ENCODE data around the gene FBXO44.

FBXO44 gene

DNA sequence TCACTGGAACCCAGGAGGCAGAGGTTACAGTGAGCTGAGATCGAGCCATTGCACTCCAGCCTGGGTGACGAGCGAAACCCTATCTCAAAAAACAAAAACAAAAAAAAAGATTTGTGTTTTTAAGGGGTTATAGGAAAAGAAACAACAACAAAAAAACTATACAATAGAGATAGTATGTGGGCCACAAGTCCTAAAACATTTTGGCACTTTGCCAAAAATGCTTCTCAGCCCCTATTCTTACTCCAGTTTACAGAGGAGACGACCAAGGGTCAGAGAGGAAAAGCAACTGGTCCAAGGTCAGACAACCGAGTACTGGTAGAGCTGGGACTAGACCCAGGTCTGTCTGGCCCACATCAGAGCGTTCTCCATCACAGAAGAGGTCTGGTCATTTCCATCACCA, 3.0 kb downstream of the FBXO44 start:
- intact Hi-C loops (cut with micrococcal nuclease) = no loop called here
- peaks cover 10% of the 10 kb centered on the region for H3K4me1 Mint-ChIP-seq (ENCODE audit: low read depth)
- peaks cover 27% of the 10 kb centered on the region for H3K27me3 Mint-ChIP-seq
- H3K9me3 Mint-ChIP-seq = no peaks in the 10 kb centered on the region
- peaks cover 33% of the 10 kb centered on the region for H3K36me3 Mint-ChIP-seq (ENCODE audit: low read depth)
- H3K27ac Mint-ChIP-seq = no peak overlapping the region
- H3K4me3 Mint-ChIP-seq = no peak overlapping the region

DNA sequence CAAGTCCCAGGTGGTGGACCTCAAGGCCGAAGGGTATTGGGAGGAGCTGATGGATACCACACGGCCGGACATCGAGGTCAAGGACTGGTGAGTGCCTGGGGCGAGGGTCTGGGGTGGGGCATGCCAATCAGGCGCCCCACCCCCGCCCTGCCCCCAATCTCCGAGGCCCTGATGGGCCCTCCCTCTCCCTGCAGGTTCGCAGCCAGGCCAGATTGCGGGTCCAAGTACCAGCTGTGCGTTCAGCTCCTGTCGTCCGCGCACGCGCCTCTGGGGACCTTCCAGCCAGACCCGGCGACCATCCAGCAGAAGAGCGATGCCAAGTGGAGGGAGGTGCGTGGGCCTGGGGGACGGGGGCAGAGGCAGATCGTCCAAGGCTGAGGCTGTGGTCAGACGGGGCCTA, 3.9 kb downstream of the FBXO44 start:
- Mint-ChIP-seq H3K4me3 (no peak overlapping the region), H3K9me3 (no peaks in the 10 kb centered on the region), H3K27ac (no peak overlapping the region), H3K36me3 (ENCODE audit: low read depth) (peaks cover 33% of the 10 kb centered on the region), H3K4me1 (ENCODE audit: low read depth) (peaks cover 19% of the 10 kb centered on the region), H3K27me3 (peaks cover 19% of the 10 kb centered on the region)
- intact Hi-C loops (cut with micrococcal nuclease) = no loop called here

DNA sequence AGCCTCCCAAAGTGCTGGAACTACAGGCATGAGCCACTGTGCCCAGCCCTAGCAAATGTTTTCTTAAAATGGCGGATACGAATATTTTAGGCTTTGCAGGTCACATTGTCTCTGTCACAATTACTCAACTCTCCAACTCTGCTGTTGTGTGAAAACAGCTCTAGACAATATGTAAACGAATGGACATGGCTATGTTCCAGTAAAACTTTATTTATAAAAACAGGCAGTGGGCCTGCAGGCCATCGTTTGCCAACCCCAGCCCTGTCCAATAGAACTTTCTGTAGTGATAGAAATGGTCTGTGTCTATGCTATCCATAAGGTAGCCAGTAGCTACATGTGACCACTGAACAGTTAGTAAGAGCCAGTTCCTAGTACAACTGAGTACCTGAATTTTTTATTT, 5.1 kb downstream of the FBXO44 start:
- no peak overlapping the region for H3K27ac Mint-ChIP-seq
- H3K4me3 Mint-ChIP-seq = no peak overlapping the region
- H3K36me3 Mint-ChIP-seq (ENCODE audit: low read depth) = peaks cover 33% of the 10 kb centered on the region

DNA sequence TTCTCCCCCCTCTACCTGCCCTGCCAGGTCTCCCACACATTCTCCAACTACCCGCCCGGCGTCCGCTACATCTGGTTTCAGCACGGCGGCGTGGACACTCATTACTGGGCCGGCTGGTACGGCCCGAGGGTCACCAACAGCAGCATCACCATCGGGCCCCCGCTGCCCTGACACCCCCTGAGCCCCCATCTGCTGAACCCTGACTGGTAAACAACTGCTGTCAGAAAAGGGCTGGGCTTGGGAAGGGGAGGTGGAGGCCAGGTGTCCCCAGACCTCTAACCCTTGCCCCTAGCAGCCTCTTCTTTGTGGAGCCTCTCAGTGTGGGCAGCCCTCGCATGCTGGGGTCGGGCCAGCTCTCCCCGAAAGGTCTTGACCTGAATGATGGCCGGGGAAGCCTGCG, 6.4 kb downstream of the FBXO44 start:
- H3K9me3 Mint-ChIP-seq = no peaks in the 10 kb centered on the region
- H3K4me1 Mint-ChIP-seq (ENCODE audit: low read depth) = peaks cover 10% of the 10 kb centered on the region
- peaks cover under 1% of the 10 kb centered on the region for H3K27me3 Mint-ChIP-seq
- H3K27ac Mint-ChIP-seq = no peak overlapping the region
- intact Hi-C loops (cut with micrococcal nuclease) = no loop called here
- H3K36me3 Mint-ChIP-seq (ENCODE audit: low read depth) = peaks cover 33% of the 10 kb centered on the region
- no peak overlapping the region for H3K4me3 Mint-ChIP-seq

More for the DNA sequence above, 5.1 kb downstream of the FBXO44 start:
- Mint-ChIP-seq H3K27me3 (peaks cover 10% of the 10 kb centered on the region), H3K4me1 (ENCODE audit: low read depth) (peaks cover 20% of the 10 kb centered on the region), H3K9me3 (no peaks in the 10 kb centered on the region)
- intact Hi-C loops (cut with micrococcal nuclease) = no loop called here

DNA sequence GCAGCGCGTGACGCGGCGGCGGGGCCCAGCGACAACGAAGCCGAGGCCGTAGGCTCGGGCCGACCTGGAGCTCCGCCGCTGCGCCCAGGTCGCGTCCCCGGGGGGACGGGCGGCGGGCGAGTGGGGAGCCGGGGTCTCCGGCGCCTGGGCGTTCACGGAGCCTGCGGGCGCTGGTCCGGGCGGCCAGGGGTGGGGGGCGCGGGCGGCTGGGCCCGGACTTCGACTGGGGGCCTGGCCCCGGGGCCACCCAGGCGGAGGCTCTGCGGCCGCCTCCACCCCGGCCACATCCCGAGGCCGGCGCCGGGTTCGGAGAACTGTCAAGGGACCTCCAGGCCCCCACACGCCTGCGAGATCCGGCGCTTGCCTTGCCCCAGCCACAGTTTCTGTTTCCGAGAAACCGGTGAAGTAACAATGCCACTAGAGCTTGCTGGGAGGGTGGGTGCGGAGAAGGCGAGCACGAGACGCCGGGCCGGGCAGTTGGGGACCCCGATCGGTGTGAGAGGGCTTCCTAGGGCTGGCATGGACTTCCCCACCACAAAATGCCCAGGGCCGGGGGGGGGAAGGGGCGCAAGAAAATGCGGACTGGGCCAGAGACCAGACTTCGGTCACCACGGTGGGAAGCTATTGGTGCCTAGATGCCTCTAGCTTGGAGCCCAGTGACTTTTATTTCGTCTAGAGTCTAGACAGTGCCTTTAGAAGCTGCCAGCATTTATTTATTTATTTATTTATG, 9.8 kb downstream of the FBXO44 start:
- Mint-ChIP-seq H3K4me3 (peak overlapping the region; percentile 84), H3K27me3 (no peaks in the 10 kb centered on the region), H3K9me3 (no peaks in the 10 kb centered on the region), H3K36me3 (ENCODE audit: low read depth) (peaks cover 39% of the 10 kb centered on the region), H3K4me1 (ENCODE audit: low read depth) (peaks cover 28% of the 10 kb centered on the region), H3K27ac (peak overlapping the region; percentile 85)
- intact Hi-C loops (cut with micrococcal nuclease) = no loop called here

DNA sequence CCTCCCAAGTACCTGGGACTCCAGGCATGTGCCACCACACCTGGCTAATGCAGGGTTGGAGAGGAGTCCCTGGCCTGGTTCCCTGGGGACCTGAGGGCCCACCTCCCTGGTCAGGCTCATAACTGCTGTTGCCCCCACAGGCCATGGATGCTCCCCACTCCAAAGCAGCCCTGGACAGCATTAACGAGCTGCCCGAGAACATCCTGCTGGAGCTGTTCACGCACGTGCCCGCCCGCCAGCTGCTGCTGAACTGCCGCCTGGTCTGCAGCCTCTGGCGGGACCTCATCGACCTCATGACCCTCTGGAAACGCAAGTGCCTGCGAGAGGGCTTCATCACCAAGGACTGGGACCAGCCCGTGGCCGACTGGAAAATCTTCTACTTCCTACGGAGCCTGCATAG, 13.8 kb downstream of the FBXO44 start:
- Mint-ChIP-seq H3K4me1 (ENCODE audit: low read depth) (peaks cover 43% of the 10 kb centered on the region), H3K9me3 (no peaks in the 10 kb centered on the region), H3K36me3 (ENCODE audit: low read depth) (peaks cover 61% of the 10 kb centered on the region), H3K4me3 (no peak overlapping the region), H3K27ac (peak overlapping the region; percentile 75), H3K27me3 (no peaks in the 10 kb centered on the region)
- intact Hi-C loops (cut with micrococcal nuclease) = no loop called here

DNA sequence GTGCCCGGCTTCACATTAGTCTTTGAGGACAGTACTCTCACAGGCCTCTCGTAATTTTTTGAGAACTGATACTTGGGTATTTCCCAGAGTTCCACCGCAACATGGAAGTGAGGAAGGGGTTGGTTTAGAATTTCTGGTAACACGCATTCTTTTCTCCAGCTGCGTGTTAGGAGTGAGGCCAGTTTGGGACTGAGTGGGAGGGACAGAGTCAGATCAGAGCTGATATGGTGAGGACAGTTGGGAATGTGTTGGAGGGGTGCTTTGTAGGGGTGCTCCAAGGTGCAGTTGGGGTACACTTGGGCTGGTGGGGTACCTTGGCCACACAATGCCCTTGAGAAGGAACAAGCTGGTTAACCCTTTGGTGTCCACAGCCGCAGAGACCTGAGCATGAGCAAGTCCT, 16.1 kb downstream of the FBXO44 start:
- Mint-ChIP-seq H3K9me3 (no peaks in the 10 kb centered on the region), H3K4me1 (ENCODE audit: low read depth) (peaks cover 52% of the 10 kb centered on the region), H3K36me3 (ENCODE audit: low read depth) (peaks cover 83% of the 10 kb centered on the region), H3K27me3 (no peaks in the 10 kb centered on the region), H3K27ac (peak overlapping the region; percentile 93), H3K4me3 (peak overlapping the region; percentile 39)
- intact Hi-C loops (cut with micrococcal nuclease) = no loop called here

DNA sequence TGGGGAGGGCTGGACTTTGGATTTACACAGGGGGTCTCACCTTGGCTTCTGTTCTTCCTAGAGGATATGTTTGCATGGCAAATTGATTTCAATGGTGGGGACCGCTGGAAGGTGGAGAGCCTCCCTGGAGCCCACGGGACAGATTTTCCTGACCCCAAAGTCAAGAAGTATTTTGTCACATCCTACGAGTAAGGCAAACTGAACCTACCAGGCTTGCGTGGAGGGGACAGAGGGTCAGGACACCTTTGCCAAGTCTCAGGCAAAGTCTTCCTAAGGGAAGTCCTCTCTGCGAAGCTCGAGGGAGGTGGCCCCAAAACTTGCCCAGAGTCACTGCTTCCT, 16.5 kb downstream of the FBXO44 start:
- Mint-ChIP-seq H3K27me3 (no peaks in the 10 kb centered on the region), H3K9me3 (no peaks in the 10 kb centered on the region), H3K27ac (peak overlapping the region; percentile 93), H3K36me3 (ENCODE audit: low read depth) (peaks cover 88% of the 10 kb centered on the region), H3K4me1 (ENCODE audit: low read depth) (peaks cover 55% of the 10 kb centered on the region), H3K4me3 (no peak overlapping the region)
- intact Hi-C loops (cut with micrococcal nuclease) = no loop called here

DNA sequence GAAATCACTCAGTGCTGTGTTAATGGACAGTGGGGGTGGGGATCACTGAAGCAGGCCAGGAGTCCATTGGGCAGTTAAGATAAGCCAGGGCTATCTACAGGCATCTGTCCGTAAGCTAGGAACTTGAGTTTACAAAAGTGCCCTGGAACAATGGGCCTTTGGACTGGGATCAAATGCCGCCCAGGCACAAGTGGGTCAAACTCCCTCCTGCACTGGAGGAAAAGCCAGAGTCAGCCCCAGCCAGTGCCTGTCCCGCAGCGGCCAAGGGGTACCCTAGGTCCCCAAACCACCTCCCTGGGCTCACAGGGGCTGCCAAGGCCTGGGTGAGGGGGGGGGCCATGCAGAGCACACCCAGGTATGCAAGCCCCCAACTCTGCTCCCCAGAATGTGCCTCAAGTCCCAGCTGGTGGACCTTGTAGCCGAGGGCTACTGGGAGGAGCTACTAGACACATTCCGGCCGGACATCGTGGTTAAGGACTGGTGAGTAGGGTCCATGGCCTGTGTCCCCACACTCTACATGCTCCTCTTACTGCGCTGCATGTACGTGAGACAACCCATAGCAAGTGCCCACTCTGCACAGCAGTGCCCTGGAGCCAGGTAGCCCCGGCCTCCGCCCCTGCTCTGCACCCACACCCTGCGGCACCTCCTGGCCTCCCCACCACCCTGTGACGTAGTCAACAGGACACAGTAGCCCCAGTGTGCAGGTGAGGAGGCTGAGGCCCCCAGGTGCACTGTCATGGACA, 17.0 kb downstream of the FBXO44 start:
- Mint-ChIP-seq H3K9me3 (no peaks in the 10 kb centered on the region), H3K27me3 (no peaks in the 10 kb centered on the region), H3K4me3 (no peak overlapping the region), H3K4me1 (ENCODE audit: low read depth) (peaks cover 55% of the 10 kb centered on the region), H3K27ac (peak overlapping the region; percentile 93), H3K36me3 (ENCODE audit: low read depth) (peaks cover 90% of the 10 kb centered on the region)
- intact Hi-C loops (cut with micrococcal nuclease) = no loop called here

DNA sequence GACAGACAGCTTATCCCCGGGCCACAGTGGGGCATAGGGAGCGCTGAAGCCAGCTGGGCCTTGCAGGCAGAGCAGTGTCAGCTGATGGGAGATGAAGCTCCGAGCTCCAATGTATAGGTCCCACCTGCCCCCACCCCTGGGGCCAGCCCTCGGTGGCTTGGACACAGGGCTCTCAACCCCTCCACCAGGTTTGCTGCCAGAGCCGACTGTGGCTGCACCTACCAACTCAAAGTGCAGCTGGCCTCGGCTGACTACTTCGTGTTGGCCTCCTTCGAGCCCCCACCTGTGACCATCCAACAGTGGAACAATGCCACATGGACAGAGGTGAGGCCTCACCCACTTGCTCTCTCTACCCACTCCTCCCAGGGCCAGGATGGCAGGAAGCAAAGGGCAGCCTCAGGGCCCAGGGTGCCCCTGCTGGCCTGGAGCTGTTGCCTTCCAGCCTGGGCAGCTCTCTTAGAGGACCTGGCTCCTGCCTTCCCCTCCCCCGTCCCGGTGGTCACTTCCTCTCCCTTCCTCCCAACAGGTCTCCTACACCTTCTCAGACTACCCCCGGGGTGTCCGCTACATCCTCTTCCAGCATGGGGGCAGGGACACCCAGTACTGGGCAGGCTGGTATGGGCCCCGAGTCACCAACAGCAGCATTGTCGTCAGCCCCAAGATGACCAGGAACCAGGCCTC, 18.6 kb downstream of the FBXO44 start:
- H3K4me3 Mint-ChIP-seq = no peak overlapping the region
- peak overlapping the region; percentile 17 for H3K27ac Mint-ChIP-seq
- intact Hi-C loops (cut with micrococcal nuclease) = no loop called here
- no peaks in the 10 kb centered on the region for H3K9me3 Mint-ChIP-seq
- H3K36me3 Mint-ChIP-seq (ENCODE audit: low read depth) = peaks cover 93% of the 10 kb centered on the region
- no peaks in the 10 kb centered on the region for H3K27me3 Mint-ChIP-seq
- H3K4me1 Mint-ChIP-seq (ENCODE audit: low read depth) = peaks cover 54% of the 10 kb centered on the region

DNA sequence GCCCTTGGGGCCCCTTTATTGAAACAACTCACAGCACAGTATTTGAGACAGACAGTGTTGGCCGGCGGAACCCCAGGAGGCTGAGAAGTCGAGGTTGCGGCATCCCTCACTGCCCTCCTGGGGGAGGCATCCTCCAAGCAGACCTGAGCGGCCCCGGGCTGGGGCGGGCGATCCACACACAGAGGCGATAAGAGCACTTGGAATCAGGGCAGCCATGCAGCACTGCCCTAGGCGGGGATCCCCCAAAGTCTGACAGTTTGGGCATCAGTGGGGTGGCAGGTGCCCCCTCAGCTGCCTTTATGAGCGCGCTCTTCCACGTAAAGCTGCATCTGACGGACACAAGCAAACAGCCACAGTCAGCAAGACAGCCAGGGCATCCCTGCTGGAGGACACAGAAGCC, 19.8 kb downstream of the FBXO44 start:
- H3K27me3 Mint-ChIP-seq = no peaks in the 10 kb centered on the region
- no peak overlapping the region for H3K27ac Mint-ChIP-seq
- peaks cover 53% of the 10 kb centered on the region for H3K4me1 Mint-ChIP-seq (ENCODE audit: low read depth)
- no peak overlapping the region for H3K4me3 Mint-ChIP-seq
- no peaks in the 10 kb centered on the region for H3K9me3 Mint-ChIP-seq
- H3K36me3 Mint-ChIP-seq (ENCODE audit: low read depth) = peaks cover 88% of the 10 kb centered on the region
- intact Hi-C loops (cut with micrococcal nuclease) = no loop called here

DNA sequence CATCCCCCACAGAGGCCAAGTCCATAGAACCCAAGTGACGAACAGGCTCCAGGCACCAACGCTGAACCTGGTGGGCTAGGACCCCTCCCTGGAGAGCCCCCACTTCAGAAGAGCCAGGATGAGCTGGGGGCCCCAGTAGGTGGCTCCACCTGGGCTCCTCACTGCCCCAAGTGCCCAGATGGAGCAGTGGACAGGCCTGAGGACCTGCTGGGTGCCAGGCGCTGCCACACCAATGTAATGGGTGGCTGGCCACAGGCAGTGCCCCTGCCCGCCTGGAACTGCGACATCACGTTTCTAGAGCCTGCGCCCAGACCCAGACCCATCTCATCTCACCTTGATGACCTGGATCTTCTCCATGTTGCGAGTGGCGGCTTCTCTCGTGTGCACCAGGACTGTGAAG, 20.6 kb downstream of the FBXO44 start:
- Mint-ChIP-seq H3K9me3 (no peaks in the 10 kb centered on the region), H3K4me3 (no peak overlapping the region), H3K27ac (no peak overlapping the region), H3K36me3 (ENCODE audit: low read depth) (peaks cover 80% of the 10 kb centered on the region), H3K27me3 (no peaks in the 10 kb centered on the region), H3K4me1 (ENCODE audit: low read depth) (peaks cover 54% of the 10 kb centered on the region)
- intact Hi-C loops (cut with micrococcal nuclease) = no loop called here

DNA sequence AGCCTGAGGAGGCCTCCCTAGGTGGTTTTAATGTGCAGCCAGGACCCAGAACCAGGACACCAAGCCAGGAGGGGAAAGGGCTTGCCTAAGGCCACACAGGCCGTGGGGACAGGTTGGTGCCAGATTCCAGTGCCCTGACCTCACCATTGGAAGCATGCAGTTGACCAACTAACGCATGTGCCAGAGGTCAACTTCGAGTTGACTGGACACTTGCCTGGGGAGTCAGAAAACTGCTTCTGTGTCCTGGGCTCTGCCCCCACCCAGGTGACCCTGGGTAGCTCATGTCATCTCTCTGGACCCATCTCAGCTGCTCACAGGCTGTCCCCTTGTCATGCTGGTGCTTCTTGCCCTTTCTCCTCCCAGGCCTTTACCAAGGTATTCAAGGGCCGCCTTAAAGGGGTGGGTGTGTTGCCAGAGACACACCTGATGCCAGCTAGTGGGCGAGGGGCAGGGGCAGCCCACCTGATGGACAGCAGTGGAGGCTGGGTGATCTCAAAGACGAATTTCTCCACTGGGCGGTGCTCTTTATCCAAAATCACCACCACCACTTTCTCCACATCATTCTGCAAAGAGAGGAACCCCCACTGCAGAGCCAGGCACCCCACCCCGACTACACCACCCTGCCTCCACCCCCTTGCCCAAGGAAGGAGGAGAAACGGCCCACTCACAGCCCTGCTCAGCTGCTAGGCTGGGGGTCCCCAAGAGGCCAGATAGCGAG, 21.9 kb downstream of the FBXO44 start:
- no peak overlapping the region for H3K27ac Mint-ChIP-seq
- no peaks in the 10 kb centered on the region for H3K27me3 Mint-ChIP-seq
- no peaks in the 10 kb centered on the region for H3K9me3 Mint-ChIP-seq
- peaks cover 80% of the 10 kb centered on the region for H3K36me3 Mint-ChIP-seq (ENCODE audit: low read depth)
- intact Hi-C loops (cut with micrococcal nuclease) = no loop called here
- H3K4me1 Mint-ChIP-seq (ENCODE audit: low read depth) = peaks cover 44% of the 10 kb centered on the region
- no peak overlapping the region for H3K4me3 Mint-ChIP-seq

DNA sequence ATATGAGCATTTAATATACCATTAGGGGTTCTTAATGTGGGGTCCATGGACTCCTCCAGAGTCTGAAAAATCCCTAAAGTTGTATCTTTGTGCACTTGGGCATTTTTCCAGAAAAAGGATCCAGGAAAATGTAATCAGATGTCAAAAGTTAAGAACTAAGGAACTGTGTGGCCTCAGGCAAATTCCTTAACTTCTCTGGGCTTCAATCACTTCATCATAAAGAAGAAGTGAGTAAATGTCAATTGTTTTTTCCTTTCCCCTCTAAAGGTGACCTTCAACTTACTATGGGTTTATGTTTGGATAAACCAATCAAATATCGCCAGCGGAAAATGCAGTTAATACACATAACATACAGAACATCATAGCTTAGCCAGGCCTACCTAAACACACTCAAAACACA, 23.8 kb downstream of the FBXO44 start:
- peaks cover 4% of the 10 kb centered on the region for H3K27me3 Mint-ChIP-seq
- H3K9me3 Mint-ChIP-seq = no peaks in the 10 kb centered on the region
- peaks cover 61% of the 10 kb centered on the region for H3K36me3 Mint-ChIP-seq (ENCODE audit: low read depth)
- intact Hi-C loops (cut with micrococcal nuclease) = no loop called here
- no peak overlapping the region for H3K27ac Mint-ChIP-seq
- no peak overlapping the region for H3K4me3 Mint-ChIP-seq
- peaks cover 39% of the 10 kb centered on the region for H3K4me1 Mint-ChIP-seq (ENCODE audit: low read depth)

Data from dendritic cell treated with granulocyte-macrophage colony-stimulating factor and Interleukin-4, amounts not matched to agents 40 ng/mL and 50 ng/mL, for 4 days (primary cell).